ENCODE data around the gene IFNAR2.

DNA sequence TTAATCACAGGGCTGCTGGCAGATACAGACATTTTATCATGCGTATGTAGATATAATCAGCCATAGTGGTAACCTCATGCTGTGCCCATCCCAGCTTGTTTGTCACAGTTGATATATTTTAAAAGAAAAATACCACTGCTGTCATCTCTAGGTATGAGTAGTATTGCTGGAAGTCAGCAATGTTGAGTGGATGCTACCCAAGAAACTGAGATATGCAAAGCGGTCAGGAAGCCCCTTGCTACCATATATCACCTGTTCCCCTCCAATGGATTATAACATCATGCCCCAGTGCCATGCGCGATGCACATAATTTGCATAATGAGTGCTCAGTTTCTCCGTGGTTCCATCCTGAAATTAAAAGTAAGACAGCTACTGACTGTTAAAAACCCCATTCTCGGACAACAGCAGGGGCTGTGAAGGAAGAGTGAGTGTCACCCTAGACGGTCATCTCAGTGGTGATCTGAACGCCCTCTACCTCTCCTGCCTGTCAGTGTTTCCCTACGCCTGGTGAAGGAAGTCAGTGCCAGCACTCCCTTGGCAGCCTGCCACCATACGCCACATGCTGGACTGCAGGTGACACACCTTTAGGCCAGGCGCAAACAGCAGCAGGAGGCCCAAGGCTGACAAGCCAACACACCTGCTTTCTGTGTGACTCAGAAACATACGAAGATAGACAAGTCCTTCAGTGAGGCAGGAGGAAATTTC lies 39.2 kb downstream of the IFNAR2 start:
- TF ChIP-seq TAF1 (IDR thresholded peaks at IDR 0.05; ENCODE audit: borderline replicate concordance, insufficient read depth, low read length) (no peak), REST (IDR thresholded peaks at IDR 0.05; ENCODE audit: insufficient read depth in 1 of 2, low read depth in 2 of 2, low read length in 2 of 2) (no peak), POLR2AphosphoS5 (IDR thresholded peaks at IDR 0.05; ENCODE audit: low read depth, low read length) (no peak), SIN3A (IDR thresholded peaks at IDR 0.05; ENCODE audit: borderline replicate concordance, insufficient read depth, low read length) (no peak)
